GM21529 (cell line): Measurements from ENCODE around the gene WDR17.
A peak's percentile ranks its signal among the peaks of the same experiment; 100 is the strongest.

Source experiments
- ATAC-seq: cut with Tn5 transposase; IDR thresholded peaks from one replicate; pipeline ENCODE4 v1.9.1; 2021; ENCODE audit not compliant: unreplicated experiment

Gene WDR17

DNA sequence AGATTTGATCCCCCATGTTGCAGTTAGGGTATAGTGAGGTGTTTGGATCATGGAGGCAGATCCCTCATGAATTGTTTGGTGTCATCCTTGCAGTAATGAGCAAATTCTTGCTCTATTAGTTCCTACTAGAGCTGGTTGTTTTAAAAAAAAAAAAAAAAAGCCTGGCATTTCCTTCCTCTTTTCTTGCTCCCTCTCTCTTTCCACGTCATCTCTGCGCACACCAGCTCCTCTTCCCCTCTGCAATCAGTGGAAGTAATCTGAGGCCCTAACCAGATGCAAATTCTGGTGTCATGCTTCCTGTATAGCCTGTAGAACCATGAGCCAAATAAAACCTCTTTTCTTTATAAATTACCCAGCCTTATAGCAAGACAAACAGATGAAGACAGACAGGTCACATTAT lies 24.5 kb downstream of the WDR17 start:
- peak; percentile 59 for ATAC-seq

GRCh38 chr4:176099314-176099713 lies 33.7 kb downstream of the WDR17 start:
- no peak for ATAC-seq

- ATAC-seq = no peak
Observed at GRCh38 chr4:176102414-176103063, 36.9 kb downstream of the WDR17 start.

GRCh38 chr4:176107695-176108094 lies 42.1 kb downstream of the WDR17 start:
- no peak for ATAC-seq

DNA sequence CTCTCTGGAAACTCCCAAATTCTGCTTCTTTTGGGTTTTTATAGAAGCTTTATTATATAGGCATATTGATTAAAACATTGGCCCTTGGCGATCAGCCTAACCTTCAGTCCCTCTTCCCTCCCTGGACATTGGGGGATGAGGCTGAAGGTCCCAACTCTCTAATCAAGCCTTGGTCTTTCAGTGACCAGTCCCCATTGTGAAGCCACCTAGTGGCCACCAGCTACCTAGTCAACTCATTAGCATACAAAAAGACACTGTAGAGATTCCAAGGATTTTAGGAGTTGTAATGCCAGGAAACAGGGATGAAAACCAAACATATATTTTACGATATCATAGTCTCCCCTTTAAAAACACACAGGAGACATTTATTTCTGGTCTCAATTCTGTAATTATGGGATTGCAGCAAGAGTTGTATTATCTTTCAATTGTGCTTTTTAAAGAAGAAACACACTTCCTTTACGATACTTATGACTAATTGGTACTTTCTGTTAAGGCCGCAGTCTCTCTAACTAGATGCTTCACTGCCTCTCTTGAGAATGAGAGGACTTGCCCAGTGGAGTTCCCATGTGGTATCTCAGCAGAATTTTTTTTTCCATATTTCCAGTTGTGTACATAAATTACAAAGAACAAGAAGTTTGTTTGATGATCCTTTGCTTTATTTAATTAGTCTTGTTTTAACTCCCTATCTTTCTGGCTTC lies 58.2 kb downstream of the WDR17 start:
- peak; percentile 100 for ATAC-seq

DNA sequence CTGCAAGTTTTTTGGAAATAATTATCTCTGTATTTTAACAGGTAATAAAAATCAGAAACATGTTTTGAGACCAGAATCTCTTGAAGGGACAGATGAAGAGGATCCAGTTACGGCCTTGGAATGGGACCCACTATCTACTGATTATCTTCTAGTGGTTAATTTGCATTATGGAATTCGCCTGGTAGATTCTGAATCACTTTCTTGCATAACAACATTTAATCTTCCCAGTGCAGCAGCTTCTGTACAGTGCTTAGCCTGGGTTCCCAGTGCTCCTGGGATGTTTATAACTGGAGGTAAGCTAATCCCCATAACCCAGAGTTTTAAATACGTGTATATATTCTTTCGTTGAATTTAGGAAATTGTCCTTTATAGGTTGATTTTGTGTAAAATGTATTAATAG lies 59.4 kb downstream of the WDR17 start:
- ATAC-seq = no peak

- ATAC-seq = no peak
Observed at GRCh38 chr4:176134670-176135069, 69.0 kb downstream of the WDR17 start.

GRCh38 chr4:176137631-176138030 lies 72.0 kb downstream of the WDR17 start:
- ATAC-seq = no peak

DNA sequence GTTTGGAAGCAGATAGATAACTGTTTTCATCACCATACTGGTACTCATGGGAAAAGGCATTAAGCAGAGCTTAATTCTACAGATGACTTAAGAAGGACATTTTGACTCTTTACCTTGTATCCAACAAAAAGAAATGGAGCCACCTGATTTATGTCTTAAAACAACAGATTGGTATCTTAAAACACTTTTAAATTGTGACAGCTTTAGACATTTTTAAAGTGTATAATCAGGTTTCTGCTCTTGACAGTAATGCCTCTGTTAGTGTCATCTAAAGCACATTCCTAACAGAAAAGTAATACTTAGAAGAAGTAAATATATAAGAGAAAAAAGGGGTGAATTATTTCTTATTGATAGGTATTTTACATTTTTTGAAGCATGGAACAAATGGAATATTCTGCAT lies 73.9 kb downstream of the WDR17 start:
- ATAC-seq = no peak

- no peak for ATAC-seq
Observed at GRCh38 chr4:176142253-176142652, 76.6 kb downstream of the WDR17 start.

GRCh38 chr4:176149680-176150355 lies 84.2 kb downstream of the WDR17 start:
- ATAC-seq = no peak

DNA sequence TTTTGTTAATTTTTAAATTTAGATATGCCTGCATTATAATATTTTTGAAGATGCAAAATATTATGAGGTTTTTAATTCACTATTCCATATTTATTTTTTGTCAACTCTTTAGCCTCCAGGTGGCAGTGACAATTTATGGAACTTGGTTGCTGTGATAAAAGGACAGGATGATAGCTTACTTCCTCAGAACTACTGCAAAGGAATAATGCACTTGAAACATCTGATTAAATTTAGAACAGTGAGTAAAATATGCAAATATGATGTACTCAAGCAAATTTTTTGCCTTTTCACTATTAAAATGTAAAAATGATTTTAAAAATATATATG lies 84.7 kb downstream of the WDR17 start:
- peak; percentile 79 for ATAC-seq

GRCh38 chr4:176150704-176151103 lies 85.1 kb downstream of the WDR17 start:
- ATAC-seq = peak; percentile 20

GRCh38 chr4:176153124-176153523 lies 87.5 kb downstream of the WDR17 start:
- no peak for ATAC-seq

DNA sequence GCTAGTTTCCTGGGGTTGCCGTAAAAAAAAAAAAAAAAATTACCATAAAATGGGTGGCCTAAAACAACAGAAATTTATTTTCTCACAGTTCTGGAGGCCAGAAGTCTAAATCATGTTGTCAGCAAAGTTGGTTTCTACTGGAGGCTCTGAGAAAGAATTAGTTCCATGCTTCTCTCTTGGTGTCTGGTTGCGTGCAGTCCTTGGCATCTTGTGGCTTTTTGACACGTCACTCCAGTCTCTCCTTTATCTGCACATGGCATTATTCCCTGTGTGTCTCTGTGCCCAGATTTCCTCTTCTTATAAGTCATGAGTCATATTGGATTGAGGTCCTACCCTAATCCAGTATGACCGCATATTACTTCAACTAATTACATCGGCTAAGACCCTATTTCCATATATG lies 91.0 kb downstream of the WDR17 start:
- ATAC-seq = no peak

DNA sequence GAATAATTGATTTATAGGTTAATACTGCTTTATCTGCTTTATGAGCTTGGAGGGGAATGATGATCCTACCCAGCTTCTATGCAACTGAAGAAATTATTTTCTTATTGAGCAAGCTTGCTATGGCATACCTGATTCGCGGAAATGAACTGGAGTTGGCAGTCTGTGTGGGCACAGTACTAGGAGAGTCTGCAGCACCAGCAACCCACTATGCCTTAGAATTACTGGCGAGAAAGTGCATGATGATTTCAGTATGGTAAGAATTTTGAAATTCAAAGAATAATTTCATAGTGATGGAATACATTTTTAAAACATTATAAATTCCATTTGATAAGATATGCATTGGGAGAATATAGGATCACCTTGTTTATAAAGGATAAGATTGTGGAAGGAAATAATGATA lies 97.4 kb downstream of the WDR17 start:
- no peak for ATAC-seq

DNA sequence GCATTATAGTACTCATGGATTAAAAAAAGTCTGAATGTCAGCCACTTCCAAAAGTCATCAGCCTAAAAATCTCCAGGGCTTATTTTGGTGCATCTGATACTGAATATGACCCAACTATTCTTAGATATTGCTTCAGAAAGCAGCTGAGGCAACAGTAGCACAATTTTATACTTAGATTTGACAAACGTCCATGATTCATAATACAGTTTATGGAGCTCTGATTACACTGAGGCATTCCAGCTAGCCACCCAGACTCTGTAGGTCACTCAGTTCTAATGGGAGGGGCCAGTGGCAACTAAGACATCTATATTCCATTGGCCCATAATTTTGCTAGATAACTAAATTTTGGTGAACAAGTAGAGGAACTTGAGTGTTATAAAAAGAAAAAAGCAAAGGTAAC lies 119.4 kb downstream of the WDR17 start:
- no peak for ATAC-seq

DNA sequence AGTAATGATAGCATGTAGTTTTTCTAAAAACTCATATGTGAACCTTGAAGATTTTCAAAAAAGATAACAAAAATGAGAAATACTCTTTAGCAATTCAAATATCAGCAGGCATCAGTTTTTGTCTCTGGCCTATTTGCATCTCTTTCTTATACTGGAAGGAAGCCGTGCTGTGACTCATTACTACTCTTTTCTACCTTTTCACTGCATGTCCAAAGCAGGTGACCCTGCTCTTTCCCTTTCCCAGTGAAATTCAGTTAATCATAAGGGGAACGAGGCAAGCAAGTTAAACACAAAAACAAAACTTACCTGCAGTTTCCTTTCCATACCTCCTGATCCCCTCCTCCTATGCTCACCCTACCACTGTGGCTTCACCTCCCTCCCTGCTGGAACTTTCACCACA lies 120.4 kb downstream of the WDR17 start:
- ATAC-seq = no peak

DNA sequence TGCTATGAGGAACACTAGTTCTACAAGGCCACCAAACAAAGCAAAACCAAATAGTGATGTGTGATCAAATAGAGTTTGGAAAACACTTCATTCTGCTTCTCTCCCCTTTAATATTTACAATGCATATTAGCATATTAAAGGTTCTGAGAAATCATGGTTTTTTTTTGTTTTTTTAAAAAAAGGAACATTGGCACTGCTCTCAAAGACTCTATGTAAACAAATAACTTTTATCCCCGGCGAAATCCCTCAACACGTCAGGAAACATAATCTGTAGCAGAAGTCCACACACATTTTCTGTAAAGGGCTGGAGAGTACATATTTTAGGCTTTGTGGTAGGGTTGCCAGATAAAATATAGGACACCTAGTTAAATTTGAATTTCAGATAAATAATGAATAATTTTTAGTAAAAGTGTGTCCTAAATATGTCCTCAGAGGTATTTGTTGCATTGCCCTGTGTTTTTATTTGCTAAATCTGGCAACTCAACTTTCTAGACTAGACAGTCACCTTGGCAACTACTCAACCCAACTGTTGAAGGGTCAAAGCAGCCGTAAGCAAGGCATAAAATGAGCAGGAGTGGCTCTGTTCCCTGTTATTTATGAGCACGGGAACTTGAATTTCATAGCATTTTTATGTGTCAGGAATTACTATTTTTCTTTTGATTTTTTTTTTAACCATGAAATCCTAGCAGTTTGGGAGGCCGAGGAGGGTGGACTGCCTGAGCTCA lies 121.2 kb downstream of the WDR17 start:
- no peak for ATAC-seq

DNA sequence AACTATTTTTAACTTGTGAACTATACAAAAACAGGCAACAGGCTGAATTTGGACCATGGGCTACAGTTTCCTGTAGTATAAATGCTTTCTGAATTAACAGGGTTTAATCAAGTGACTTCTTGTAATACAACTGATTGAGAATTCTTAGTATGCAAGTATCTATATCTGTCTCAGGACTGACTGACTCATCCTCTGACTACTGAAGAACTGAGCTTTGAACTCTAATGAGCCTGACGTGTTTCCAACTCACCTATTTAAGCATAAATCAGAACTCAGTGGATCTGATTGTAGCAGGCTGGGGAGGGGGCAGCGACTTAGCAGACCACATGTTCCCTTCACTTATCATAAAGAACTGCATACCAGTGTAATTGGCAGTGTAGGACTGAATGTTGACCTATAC lies 122.0 kb downstream of the WDR17 start:
- no peak for ATAC-seq

- ATAC-seq = no peak
Observed at GRCh38 chr4:176188654-176189053, 123.0 kb downstream of the WDR17 start.
